SK-N-SH (cell line): ENCODE data around the gene NCAN.

Experiments used
- NFIC ChIP-seq: IDR thresholded peaks from 2 replicates; pipeline ENCODE4 v1.4.0; 2012; ENCODE audit warnings: borderline replicate concordance
- RCOR1 ChIP-seq: fragments of 150-350 bp; IDR thresholded peaks from 2 replicates; pipeline ENCODE4 v1.6.1; 2017; ENCODE audit warnings: antibody characterized with exemption, low read length
- TF ChIP-seq, protein P1 (sequence below): IDR thresholded peaks from 2 replicates; pipeline ENCODE4 v1.4.0; 2012; ENCODE audit warnings: low read depth

- TF ChIP-seq NFIC (no peak), RCOR1 (no peak)
- TF ChIP-seq, protein P1, sequence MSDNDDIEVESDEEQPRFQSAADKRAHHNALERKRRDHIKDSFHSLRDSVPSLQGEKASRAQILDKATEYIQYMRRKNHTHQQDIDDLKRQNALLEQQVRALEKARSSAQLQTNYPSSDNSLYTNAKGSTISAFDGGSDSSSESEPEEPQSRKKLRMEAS: no peak
Observed at GRCh38 chr19:19213426-19214158, 1.8 kb downstream of the NCAN start.
